ENCODE measurements around the gene TFF3. TPM values are rescaled to one million over a fixed set of nuclear protein-coding genes. Genes with fewer than 3 reads are reported as not detected.

The TFF3 gene
- total RNA-seq, 1 donor from 2014 or later = 2.3 TPM

DNA sequence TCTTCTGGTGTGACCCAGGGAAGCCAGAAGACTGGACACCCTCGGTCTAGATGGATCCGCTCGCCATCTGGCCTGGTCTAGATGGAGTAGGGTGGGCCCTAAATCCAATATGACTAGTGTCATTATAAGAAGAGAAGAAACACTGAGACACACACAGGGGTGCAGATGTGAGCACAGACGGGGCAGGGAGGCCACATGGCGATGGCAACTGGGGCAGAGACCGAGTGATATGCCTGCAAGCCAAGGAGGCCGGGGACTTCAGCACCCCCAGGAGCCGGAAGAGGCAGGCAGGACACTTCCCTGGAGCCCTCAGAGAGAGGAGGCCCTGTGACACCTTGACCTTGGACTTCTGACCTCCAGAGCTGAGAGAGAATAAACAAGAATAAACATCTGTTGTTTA is 5.6 kb upstream of the TFF3 start:
- ATAC-seq = no peak

DNA sequence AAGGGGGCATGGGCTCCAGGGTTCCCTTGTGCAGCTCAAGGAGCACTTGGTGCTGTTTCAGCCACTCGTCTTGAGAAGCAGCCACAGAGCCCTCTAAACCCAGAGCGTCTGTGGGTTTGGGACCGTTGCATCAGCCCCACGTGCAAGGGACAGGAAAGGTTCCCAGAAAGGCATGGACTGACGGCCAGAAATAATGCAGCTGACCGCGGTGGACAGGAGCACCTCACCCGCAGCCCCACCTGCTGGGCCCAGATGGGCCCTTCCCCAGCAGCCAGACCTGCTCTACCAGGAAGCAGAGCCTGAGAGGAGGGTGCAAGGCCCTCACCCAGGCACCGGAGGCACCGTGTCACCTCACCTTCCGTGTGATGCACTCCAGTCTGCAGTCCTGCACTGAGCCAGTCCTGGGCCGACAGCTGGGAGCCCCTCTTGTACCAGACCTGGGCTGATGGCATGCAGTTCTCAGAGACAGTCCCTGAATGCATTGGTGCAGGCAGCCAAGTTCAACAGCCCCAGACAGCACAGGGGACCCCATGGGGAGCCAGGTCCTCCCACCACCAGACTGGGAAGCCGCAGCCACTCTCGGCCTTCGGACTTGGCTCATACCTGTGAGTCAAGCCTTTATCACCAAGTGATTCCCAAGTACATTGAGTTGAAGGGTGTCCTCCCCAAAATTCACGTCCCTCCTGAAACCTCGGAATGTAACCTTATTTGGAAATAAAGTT is 4.8 kb upstream of the TFF3 start:
- ATAC-seq = peak; percentile 59

DNA sequence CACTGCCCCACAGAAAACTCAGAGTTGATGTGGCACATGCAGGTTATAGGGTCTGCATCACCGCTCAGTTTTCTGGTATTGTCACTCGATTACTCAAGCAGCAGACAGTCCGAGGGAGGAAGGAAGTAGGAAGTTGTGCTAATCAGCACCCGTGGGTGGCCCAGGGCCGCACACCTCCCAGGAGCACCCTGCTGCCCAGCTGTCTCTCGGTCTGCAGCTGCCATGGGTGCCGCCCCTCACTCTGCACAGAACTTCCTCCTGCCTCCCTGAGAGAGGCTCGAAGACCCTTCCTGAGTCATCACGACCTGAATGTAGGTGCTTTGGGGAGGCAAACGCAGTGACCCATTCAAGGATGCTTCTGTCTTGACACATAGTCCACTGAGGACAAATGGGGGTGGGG is 4.2 kb upstream of the TFF3 start:
- peak; percentile 22 for ATAC-seq

DNA sequence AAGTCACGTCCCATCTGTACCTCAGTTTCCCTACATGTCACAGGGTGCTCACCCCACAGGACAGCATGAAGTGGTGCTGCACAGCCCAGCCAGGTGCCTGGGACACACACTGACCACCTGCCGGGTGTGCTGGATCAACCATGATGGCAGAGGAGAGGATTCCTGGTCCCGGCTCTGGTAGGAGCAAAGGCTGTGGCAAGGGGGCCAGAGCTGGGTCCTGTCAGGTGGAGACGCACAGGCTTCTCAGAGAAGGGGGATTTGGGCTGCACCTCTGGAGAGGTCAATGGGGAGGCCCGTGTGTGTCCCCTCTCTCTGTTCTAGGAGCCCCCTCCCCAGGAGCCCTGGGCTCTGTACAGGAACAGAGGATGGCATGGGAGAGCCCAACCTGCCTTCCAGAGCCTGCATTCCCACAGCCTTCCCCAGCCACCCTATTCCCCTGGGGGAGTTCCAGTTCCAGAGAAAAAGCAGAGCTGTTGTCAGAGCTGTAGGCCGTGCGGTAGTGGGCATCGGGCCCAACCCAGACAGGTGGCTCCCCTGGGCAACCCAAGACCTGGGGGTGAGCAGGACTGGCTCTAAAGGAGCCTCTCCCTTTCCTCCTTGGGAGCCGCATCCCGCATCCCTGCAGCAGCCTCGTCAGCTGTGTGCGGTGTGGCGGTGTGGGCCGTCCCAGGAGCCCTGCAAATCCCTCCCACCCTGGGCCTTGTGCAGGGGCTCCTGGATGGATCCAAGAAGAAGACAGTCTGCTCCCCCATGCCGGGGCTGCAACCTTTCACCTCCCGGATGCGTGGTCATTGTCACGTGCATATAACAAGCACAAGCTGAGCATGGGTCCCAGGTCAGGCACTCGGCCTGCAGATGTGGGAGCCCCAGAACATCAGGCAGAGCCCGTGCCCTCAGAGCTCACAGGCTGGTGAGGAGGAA is 2.9 kb upstream of the TFF3 start:
- ATAC-seq = no peak

DNA sequence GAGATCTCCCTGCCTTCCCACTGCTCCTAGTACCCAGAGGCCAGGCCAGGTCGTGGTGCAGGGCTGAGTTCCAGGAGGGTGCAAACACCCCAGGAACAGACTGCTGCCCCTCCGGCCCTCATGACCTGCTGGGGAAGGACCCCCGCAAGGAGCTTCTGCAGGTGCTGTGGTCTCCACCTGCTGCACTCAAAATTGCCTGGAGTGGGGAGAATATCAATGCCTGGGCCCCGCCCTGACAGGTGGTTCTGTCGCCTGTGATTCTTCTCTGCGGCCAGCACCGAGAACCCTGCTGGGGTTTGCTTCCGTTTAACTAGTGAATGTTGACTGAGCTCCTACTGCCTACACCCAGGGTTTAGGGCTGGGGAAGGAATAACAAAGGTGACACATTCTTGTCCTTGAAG is 2.1 kb upstream of the TFF3 start:
- no peak for ATAC-seq

DNA sequence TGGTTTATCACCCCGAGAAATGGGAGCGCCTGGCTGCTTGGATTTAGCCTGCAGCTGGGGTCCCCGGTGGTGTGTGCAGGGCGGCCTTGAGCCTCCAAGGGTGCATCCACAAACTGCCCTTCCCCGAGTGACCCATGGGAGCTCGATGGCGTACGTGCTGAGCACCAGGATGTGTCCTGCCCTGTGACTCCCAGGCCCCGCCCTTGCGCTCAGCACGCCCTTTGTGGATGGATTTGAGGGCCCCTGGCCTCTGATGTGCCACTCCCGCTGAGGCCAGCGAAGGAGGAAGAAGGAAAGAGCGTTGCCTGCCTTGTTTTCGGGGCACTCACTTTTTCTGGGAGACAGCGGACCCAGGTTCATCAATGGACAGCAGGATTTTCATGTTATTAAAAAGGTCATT is 1.7 kb upstream of the TFF3 start:
- ATAC-seq = no peak

DNA sequence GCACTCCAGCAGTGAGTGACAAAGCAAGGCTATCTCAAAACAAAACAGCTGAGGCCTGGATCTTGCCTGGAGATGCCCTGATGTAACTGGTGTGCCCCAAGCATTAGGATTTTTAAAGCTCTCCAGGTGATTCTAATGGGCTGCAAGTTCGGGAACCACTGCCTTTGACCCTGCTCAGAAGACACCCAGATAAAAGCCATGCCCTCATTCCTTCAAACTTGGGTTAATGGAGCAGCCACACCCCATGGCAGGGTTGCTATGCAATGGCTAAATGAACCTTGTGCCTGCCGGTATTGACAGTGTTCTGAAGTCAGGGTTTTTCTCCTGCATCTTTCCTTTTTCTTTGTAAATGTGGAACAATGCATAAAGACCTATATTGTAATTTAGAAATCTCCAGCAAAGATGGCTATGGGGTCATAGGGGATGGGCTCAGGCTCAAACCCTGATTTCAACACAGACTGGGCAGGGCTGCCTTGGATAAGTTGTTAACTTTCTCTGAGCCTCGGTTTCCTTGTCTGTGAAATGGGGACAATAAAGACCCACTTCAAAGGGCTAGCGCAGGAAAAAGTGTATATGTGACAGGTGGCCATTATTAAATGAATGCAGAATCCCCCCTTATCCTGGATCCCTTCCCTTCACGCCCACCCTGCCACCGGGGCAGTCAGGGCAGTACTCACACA is 453 bp downstream of the TFF3 start:
- ATAC-seq = no peak

DNA sequence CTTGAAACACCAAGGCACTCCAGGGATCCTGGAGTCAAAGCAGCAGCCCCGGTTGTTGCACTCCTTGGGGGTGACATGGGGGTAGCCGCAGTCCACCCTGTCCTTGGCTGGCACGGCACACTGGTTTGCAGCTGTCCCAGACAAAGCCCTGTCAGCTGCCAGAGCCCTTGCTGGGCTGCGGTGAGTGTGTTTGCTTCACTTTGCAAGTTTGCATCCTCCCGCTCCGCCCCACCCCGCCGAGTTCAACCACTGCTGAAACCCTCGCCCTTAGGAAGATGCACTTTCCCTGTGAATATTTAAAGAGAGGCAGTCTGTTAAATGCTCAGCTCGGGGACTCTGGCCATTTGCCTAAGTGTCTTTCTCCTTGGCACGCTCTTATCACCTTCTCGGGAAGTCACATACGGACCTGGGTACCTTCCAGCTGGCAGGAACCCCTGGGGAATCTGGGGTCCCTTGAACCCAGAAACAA is 1.7 kb downstream of the TFF3 start:
- ATAC-seq = no peak

DNA sequence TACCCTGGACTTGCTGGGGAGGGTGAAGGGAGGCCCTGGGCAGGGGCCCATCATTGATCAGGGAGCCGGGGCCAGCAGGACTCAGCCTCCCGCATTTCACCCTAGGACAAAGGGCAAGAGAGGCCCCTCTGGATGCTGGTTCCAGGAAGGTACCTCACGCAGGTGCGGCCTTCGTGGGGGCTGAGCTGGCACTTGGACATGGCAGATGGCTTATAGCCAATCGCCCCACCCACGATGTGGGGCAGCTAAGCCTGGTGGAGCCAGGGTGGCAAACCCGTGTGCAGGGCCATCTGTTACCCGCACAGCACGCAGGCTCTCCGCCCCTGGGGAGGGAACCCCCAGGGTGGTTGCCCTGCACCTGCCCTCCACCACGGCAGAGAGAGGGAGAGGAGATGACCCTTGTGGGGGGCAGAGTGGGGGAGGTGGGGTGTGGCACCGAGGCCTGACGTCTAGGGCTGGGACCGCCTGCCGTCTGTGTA is 2.5 kb downstream of the TFF3 start:
- ATAC-seq = no peak

DNA sequence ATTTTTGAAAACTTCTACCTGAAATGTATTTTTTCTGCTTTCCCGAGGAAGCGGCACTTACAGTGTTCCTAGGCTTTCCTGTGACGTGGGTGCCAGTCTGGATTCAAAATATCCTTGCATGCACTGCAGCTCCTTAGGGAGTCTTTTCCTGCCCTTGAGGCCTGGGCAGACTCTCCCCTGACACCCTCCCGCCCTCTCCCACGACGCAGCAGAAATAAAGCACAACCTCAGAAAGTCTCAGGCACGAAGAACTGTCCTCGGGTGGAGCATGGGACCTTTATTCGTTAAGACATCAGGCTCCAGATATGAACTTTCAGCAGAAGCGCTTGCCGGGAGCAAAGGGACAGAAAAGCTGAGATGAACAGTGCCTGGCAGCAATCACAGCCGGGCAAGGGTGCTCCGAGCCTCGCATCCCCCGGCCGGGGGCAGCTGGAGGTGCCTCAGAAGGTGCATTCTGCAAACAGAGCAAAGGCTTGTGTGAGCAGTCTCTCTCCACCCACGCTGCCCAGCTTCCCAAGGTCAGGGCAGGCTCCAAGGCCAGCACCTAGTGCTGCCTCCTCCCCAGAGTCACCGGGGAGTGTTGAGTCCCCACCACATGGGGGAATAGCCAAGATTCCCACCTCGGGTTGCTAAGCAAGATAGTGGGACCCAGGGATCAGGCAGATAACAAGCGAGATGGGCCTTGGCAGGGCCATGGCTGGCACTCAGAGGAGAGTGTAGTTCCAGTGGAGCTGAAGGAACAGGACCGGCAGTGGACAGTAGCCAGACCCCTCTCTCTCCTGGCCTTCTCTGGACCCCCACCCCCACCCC is 3.2 kb downstream of the TFF3 start:
- ATAC-seq = no peak

DNA sequence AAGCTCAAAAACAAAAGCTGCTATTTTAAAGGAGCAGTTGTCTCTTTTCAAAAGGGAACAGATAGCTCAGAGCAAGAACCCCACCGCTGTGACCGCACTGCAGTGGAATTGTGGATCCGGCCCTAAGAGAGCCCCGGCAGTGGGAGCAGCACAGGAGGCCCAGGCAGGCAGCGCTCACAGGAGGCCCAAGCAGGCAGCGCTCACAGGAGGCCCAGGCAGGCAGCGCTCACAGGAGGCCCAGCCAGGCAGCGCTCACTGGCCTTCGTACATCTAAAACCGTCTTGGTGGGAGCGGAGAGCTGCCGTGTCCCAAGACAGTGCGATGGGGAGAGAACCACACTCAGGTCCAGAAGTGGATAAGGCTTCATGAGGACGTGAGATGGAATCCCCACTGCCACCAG is 4.0 kb downstream of the TFF3 start:
- no peak for ATAC-seq

DNA sequence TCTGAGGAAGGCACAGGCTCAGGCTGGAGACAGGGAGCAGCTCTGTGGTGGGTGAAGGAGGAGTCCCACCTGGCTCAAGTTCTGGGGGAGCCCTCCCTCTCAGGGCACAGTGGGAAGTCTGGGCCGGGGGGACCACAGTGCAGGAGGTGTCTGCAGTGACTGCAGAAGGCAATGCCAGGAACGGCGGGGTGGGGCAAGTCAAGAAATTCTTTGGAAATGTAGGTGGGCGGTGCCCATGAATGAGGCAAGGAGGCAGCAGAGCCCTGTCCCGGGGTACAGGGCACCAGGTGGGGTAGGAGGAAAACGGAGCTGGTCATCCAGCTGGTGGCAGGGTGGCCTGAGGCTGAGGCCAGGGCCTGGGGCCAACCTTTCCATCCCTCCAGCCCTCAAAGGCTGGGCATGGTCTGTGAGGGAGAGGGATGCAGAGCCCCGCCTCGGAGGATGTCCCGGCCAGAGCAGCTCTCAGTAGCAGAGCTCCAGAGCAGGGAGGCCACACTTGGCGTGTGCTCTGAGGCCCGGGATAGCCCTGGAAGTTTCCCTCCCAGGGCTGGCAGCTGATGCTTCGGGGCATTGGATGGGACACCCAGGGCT is 4.7 kb downstream of the TFF3 start:
- ATAC-seq = no peak

DNA sequence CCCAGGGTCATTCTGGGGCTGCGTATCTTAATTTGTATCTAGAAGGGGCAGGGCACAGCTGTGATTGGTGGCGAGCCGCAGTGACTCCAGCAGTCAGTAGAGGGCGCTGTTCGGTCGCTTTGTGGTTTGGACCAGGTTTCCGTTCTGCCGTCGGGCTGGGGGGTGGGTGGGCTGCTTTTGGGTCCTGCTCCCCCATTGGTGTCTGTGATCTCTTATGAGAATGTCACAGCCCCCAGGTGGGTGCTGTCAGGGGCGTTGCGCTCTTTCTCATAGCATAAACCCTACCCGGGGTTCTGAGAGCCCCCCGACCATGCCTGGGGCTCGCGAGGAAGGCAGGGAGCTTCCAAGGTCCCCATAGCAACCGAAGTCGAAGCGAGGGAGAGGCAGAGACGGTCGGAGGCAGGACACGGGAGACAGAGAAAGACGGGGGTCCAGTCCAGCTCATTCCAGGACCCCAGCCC is 5.4 kb downstream of the TFF3 start:
- peak; percentile 62 for ATAC-seq

DNA sequence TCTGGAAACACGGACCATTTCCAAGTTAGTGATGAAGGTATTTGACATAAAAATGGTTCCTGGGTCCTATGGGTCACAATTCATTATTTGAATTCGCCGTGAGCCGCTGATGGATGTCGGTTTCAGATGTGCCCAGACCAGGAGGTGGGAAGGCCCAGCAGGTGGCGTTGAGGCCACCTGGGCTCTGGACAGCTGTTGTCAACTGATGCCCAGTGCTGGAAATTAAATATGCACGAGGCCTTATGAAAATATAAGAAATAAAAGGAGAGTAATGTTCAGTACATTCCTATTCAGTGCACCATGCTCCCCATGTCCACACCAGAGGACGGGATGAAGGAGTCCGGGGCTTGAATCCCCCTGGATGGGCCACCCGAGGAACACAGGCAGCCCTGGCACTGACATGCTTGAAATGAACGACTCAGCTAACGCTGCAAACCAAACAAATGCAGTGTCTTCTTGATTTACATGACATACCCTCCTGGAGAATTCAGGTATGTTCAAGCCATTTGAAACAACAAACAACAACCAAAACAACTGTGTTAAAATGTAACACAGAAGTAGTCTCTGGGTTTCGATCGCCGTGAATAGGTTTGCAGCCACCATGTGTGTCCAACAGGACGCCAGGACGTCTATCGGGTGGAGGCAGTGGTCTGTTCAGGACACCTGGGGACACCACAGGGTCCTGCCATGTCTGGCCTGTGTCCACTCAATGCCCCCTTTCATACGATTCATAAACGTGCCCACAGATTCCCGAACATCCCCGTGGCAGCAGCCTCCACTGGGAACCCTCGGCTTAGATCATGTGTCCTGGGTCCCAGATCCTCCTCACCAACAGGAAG is 6.1 kb downstream of the TFF3 start:
- ATAC-seq = no peak

DNA sequence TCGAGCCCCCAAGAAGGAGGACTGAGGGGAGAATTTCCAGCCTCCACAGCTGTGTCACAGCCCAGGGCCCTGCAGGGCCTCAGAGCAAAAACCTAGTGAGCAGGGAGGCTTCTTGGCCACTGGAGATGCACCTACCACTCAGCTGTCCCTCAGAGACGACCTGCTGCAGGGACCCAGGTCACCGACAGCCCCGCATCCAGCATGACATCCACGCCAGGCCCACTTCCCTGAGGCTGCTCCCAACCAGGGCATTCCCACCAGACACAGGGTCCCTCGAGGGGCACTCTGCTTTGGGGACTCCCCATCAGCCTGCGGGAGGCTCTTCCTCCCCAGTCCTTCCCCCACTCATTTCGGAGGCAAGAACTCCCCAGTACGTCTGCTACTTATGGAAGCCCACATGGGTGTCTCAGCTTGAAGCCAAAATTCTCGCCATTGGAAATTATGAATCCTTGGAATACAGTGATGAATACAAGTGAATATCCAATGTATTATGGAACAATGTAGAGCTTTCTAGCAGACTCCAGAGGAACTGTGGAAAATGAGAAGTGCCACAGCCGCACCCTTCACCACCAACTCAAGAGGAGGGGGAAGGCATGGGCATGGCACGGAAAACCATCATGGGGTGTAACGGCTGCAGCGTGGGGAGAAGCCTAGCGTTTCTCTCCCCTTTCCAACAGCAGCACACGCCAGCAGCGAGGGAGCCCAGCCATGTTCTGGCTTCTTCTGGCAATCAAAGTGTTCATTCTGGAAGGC is 6.9 kb downstream of the TFF3 start:
- ATAC-seq = no peak

DNA sequence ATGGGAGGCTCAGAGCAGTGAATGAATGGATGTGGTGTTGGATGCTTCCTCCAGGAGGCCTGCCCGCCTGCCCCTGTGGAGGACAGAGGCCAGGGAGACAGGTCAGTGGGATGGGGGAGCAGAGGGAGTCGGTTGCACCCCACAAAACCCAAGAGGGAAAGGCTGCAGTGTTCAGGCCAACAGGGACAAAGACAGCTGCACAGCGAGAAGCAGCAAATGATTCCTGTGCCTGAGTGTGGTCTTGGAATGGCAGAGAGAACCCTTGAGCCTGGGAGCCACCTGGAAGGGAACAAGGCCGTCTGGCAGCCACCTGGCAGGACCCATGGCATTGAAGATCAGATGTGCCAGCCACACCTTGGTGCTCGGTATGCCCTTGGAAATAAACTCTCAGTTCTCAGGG is 8.1 kb downstream of the TFF3 start:
- no peak for ATAC-seq

DNA sequence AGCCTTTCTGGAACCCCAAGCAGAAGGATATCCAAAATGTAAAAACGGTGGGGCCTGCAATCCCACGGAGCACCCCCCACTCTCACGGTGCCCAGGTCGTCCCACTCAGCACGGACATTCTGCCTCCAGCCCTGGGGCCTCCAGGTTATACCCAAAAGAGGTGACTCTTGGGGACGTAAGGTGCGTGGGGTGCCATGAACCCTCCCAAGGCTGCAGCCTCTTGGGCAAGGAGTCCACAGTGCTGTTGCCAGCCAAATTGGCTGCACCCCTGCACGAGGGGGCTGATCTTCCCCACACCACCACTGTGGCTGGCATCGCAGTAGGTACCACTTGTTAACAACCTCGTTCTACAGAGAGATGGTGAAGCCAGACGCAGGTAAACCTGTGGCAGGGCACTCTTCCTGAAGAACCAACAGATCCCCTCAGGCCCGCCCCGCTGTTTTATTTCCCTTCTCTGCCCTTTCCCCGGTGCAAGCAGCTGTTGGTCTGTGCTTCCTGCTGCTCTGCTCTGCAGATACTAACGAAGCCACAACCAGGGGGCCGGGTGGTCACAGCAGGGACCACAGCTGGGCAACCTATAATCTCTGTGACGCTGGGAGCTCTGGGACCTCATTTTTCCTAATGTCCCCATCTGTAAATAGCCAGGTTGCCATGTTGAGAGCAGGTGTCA is 8.7 kb downstream of the TFF3 start:
- ATAC-seq = no peak

DNA sequence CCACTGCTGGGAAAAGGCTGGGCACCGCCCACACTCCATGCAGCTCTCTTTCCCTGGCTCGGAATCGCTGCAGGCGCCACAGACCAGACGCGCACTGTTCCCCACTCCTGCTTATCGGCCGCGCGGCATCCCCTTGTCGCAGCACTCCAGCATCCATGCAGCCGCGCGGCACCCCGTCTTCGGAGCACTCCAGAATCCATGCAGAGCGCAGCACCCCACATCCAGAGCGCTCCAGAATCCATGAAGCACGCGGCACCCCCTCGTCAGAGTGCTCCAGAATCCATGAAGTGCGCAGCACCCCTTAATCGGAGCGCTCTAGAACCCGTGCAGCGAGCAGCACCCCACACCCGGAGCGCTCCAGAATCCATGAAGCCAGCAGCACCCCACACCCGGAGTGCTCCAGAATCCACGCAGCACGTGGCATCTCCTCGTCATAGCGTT is 9.5 kb downstream of the TFF3 start:
- no peak for ATAC-seq
